ENCODE data around the gene ITGB5.

Gene ITGB5

GRCh38 chr3:124841517-124841916 is 45.6 kb downstream of the ITGB5 start:
- in situ Hi-C loops (cut with MboI; ENCODE audit: low pct_unique_long_range_greater_than_20kb, low sequenced_read_pairs, unreplicated experiment), result no loop called here

GRCh38 chr3:124840331-124840730 is 46.8 kb downstream of the ITGB5 start:
- in situ Hi-C loops (cut with MboI; ENCODE audit: low pct_unique_long_range_greater_than_20kb, low sequenced_read_pairs, unreplicated experiment), result no loop called here

More at GRCh38 chr3:124841517-124841916, 45.6 kb downstream of the ITGB5 start:
- no peak for DNase-seq (ENCODE audit: low spot score)
- TF ChIP-seq CTCF (IDR thresholded peaks at IDR 0.05; ENCODE audit: extremely low read depth, insufficient read depth, missing control alignments), result no peak

GRCh38 chr3:124839896-124840295 is 47.3 kb downstream of the ITGB5 start:
- no peak for TF ChIP-seq CTCF (IDR thresholded peaks at IDR 0.05; ENCODE audit: extremely low read depth, insufficient read depth, missing control alignments)
- no peak for DNase-seq (ENCODE audit: low spot score)
- in situ Hi-C loops (cut with MboI; ENCODE audit: low pct_unique_long_range_greater_than_20kb, low sequenced_read_pairs, unreplicated experiment), result no loop called here

More at GRCh38 chr3:124840331-124840730, 46.8 kb downstream of the ITGB5 start:
- no peak for DNase-seq (ENCODE audit: low spot score)
- TF ChIP-seq CTCF (IDR thresholded peaks at IDR 0.05; ENCODE audit: extremely low read depth, insufficient read depth, missing control alignments), result no peak

GRCh38 chr3:124838963-124839362 is 48.2 kb downstream of the ITGB5 start:
- no peak for DNase-seq (ENCODE audit: low spot score)
- in situ Hi-C loops (cut with MboI; ENCODE audit: low pct_unique_long_range_greater_than_20kb, low sequenced_read_pairs, unreplicated experiment), result no loop called here
- no peak for TF ChIP-seq CTCF (IDR thresholded peaks at IDR 0.05; ENCODE audit: extremely low read depth, insufficient read depth, missing control alignments)

GRCh38 chr3:124837730-124838186 is 49.4 kb downstream of the ITGB5 start:
- in situ Hi-C loops (cut with MboI; ENCODE audit: low pct_unique_long_range_greater_than_20kb, low sequenced_read_pairs, unreplicated experiment), result no loop called here
- TF ChIP-seq CTCF (IDR thresholded peaks at IDR 0.05; ENCODE audit: extremely low read depth, insufficient read depth, missing control alignments), result no peak
- no peak for DNase-seq (ENCODE audit: low spot score)

GRCh38 chr3:124837065-124837464 is 50.1 kb downstream of the ITGB5 start:
- in situ Hi-C loops (cut with MboI; ENCODE audit: low pct_unique_long_range_greater_than_20kb, low sequenced_read_pairs, unreplicated experiment), result no loop called here
- DNase-seq (ENCODE audit: low spot score), result no peak
- TF ChIP-seq CTCF (IDR thresholded peaks at IDR 0.05; ENCODE audit: extremely low read depth, insufficient read depth, missing control alignments), result no peak

- no peak for DNase-seq (ENCODE audit: low spot score)
- no peak for TF ChIP-seq CTCF (IDR thresholded peaks at IDR 0.05; ENCODE audit: extremely low read depth, insufficient read depth, missing control alignments)
- in situ Hi-C loops (cut with MboI; ENCODE audit: low pct_unique_long_range_greater_than_20kb, low sequenced_read_pairs, unreplicated experiment), result no loop called here
These were observed 50.7 kb downstream of the ITGB5 start for GRCh38 chr3:124836448-124836847.
